ENCODE data around the gene KIF26A.

Gene KIF26A

DNA sequence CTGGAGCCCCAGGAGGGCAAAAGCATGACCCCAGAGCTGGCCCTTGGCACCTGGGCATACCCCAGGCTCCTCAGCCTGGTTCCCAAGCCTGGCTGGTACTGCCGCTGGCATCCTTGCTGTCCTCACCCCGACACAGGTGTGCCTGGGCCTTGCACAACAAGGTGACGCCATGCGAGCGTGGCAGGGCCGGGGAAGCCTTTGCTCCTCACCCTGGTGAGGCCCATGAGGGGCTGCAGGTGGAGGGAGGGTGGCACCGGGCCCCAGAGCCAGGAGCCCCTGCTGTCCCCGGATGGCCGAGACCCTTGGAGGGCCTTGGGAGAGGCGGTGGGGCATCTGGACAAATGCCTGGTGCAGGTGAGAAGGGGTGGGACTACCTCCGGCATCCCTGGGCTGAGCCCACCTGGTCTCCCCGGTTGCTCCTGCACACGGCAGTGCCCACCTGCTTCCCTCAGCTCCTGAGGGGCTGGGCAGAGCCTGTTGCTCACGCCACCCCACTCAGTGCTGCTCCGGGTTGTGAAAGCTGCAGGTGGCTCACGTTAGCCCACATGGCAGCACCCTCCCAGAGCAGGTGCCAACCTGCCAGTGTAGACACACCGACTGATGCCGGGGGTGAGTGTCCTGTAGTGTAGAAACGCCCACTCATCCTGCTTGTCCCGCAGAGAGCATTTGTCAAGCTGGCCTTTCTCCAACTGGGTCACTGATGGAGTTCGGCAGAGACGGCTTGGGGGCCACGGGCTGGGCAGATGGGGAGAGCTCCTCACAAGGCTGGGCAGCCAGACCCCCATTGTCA is 24.6 kb upstream of the KIF26A start:
- DNase-seq = no peak

GRCh38 chr14:104114421-104115130 is 23.8 kb upstream of the KIF26A start:
- no peak for DNase-seq

DNA sequence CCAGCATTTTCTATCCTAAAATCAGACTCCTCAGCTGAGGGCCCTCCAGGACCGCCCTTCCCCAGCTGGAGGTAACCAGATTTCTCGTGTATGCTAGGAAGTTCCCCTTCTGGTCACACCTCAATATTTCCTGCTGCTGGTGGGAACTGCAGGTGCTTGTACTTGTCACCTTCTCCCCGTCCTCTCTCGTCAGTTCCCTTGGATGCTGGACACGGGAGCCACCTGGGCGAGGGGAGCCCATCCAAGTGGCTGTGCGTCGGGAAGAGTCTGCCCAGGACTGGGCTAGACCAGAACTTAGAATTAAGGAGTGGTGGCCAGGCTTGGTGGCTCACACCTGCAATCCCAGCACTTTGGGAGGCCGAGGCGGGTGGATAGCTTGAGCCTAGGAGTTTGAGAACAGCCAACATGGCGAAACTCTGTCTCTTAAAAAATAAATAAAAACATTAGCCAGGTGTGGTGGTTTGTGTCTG is 23.2 kb upstream of the KIF26A start:
- DNase-seq = no peak

DNA sequence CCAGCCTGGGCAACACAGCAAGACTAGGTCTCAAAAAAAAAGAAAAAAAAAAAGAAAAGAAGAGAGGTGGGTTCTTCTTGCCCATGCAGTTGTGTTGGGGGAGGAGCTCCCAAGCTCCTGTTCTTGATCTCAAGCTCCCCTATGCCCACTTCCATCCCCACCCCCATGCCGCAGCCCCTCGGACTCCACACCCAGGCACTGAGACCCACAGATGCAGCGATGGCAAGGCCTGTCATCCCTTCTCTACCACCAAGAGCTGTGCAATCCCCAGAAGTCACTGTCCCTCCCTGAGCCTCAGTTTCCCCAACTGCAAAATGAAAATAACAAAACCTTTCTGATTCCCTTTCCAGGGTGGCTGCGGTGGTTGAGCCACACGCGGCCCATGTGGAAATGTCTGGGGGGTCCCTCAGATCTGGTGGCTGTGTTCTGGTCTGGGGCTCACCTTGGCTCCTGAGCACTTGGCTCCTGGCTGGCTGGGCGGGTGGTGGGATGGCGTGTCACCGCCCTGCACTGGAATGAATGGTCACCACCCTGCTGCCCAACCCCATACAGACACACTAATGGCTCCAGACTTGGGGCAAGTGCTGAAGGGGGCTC is 22.6 kb upstream of the KIF26A start:
- no peak for DNase-seq

GRCh38 chr14:104116288-104116755 is 22.1 kb upstream of the KIF26A start:
- no peak for DNase-seq

DNA sequence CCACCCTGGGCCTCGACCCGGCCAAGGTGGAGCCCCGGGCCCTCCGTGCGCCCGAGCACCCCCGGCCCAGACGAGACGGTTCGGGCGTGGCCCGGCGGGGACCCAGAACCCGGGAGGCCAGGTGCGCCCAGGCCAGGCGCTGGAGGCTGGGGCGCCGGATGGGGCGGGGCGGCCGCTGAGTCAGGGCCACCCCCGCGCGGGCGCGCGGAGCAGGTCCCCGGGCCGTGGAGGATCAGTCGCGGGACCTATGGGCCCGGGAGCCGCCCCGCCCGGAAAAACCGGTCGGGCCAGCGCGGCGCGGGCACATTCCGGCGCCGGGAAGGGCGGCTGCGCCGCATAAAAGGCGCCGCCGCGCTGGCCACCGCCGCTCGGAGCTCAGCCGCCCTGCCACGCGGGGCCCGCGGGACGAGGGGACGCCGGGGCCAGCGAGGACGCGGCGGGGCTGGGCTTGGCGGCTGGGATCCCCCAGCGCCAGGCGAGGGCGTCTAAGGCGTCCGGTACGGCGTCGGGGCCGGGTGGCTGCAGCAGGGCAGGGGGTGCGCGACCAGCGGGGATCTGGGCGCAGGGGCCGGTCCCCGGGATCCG is 21.5 kb upstream of the KIF26A start:
- no peak for DNase-seq

DNA sequence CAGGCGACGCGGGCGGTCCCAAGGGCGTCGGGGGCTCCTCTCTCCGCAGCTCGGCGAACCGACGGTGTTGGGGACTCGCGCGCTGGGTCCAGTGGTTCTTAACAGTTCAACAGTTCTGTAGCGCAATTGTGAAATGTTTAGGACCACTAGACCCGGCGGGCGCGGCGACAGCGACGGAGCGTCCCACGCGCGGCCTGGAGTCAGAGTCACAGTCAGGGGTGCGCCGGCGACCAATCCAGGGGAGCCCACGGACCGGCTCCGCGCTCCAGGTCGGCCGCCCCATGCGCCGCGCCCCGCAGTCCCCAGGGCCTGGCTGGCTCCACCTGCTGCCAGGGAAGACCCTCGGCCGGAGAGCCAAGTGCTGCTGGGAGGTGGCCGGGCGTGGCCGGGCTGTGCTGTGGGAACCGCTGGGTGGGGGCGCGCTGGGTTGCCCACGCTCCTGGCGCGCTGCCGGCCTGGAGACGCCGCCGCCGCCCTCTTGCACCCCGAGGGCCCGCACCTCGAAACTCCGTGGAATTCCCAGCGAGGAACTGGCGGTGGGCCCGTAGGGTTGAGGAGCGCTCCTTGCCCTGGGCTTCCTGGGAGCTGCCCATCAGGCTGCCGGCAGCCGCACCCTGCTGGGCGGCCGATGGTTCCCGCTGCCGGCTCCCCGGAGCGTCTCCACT is 20.9 kb upstream of the KIF26A start:
- DNase-seq = no peak

- no peak for DNase-seq
Measured at GRCh38 chr14:104118006-104118844, 20.2 kb upstream of the KIF26A start.

- DNase-seq = no peak
Measured at GRCh38 chr14:104119119-104119487, 19.3 kb upstream of the KIF26A start.

- DNase-seq = no peak
Measured at GRCh38 chr14:104119488-104120251, 18.7 kb upstream of the KIF26A start.

GRCh38 chr14:104120281-104120741 is 18.1 kb upstream of the KIF26A start:
- DNase-seq = no peak

DNA sequence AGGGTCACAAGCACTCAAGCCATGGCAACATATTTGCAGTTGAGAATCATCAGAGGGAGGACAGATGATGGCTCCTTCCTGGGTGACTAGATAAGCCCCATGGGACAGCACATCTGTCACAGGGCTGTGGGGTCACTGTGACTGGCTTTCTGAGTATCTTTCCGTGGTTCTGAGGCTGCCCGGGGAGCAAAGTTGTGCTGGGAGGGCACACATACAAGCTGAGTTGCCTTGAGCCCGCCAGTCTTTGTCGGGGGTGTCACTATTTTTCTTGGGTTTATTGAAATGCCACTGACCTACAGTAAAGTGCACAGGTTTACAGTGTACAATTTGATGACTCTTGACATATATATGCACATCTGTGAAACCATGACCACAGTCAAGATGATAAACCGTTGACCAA is 17.2 kb upstream of the KIF26A start:
- DNase-seq = no peak

GRCh38 chr14:104123879-104124278 is 14.5 kb upstream of the KIF26A start:
- no peak for DNase-seq

- no peak for DNase-seq
Measured at GRCh38 chr14:104125011-104125410, 13.4 kb upstream of the KIF26A start.

DNA sequence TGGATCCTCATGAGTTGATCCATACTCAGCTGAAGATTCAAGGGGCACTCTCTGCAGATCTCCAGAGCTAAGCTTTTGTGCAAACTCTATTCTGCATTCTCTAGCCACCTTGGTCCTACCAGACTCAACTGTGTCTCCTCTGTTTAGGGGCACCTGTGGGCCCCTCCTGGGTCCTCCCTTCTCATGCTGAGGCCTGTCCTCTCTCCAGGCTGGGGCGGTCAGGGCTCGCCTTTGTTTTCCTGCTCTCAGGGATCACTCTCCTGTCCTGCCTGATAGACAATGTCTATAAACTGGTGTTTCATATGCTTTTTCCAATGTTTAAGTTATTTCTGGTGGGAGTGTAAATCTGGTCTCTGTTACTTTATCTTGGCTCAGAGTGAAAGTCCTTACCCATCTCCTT is 11.6 kb upstream of the KIF26A start:
- no peak for DNase-seq

GRCh38 chr14:104128981-104129380 is 9.4 kb upstream of the KIF26A start:
- no peak for DNase-seq

GRCh38 chr14:104129556-104129955 is 8.8 kb upstream of the KIF26A start:
- DNase-seq = no peak

DNA sequence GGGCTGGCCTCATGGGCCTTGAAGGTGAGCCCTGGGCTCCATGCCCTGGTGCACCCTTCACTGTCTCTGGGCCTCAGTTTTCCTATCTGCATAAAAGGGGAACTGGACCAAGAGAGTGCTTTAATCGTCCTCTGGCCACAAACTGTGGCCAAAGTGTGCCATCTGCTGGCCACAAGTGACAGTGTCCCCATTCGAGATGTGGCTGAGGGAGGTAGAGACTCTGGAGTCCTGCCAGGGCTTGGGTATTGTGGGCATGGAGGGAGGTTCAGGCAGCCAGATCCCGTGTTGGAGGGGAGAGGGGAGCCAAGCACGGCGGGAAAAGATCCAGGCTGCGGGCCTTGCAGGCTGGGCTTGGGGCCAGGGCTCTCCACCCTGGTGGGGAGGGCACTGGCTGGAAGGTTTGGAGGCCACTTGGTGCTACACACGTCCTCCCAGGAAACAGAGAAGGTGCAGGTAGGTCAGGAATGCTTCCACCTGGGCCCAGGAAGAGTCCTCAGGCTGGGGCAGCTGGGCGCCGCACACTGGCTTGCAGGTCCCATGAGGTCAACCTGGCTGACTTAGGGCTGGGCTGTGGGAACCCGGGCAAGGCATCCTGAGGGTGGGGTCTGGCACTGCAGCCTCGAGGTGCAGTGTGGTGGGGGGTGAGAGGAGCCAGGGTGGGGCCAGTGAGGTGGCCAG is 7.3 kb upstream of the KIF26A start:
- DNase-seq = no peak

- no peak for DNase-seq
Measured at GRCh38 chr14:104131968-104132732, 6.2 kb upstream of the KIF26A start.

GRCh38 chr14:104132981-104133380 is 5.4 kb upstream of the KIF26A start:
- no peak for DNase-seq
